ENCODE results near the gene USP11.

- TF ChIP-seq, protein P1, sequence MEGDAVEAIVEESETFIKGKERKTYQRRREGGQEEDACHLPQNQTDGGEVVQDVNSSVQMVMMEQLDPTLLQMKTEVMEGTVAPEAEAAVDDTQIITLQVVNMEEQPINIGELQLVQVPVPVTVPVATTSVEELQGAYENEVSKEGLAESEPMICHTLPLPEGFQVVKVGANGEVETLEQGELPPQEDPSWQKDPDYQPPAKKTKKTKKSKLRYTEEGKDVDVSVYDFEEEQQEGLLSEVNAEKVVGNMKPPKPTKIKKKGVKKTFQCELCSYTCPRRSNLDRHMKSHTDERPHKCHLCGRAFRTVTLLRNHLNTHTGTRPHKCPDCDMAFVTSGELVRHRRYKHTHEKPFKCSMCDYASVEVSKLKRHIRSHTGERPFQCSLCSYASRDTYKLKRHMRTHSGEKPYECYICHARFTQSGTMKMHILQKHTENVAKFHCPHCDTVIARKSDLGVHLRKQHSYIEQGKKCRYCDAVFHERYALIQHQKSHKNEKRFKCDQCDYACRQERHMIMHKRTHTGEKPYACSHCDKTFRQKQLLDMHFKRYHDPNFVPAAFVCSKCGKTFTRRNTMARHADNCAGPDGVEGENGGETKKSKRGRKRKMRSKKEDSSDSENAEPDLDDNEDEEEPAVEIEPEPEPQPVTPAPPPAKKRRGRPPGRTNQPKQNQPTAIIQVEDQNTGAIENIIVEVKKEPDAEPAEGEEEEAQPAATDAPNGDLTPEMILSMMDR (IDR thresholded peaks at IDR 0.05; ENCODE audit: low read depth, low read length) = no peak
- no peak for TF ChIP-seq EZH2phosphoT487 (IDR thresholded peaks at IDR 0.05; ENCODE audit: low read depth)
Measured at GRCh38 chrX:47199286-47199685, 33.5 kb upstream of the USP11 start.
